Astrocyte (in vitro differentiated cells and primary cell): ENCODE measurements around the gene APBB1.

Experiments used
- CTCF ChIP-seq: IDR thresholded peaks from 2 replicates; pipeline ENCODE4 v1.5.1; 2011; ENCODE audit warnings: low read depth, mild to moderate bottlenecking, inconsistent platforms, low read length, moderate library complexity; ENCODE audit not compliant: insufficient read depth
- EZH2 ChIP-seq: IDR thresholded peaks from 2 replicates; pipeline ENCODE4 v1.6.1; 2012; ENCODE audit warnings: mild to moderate bottlenecking, low read length, inconsistent platforms; ENCODE audit not compliant: insufficient read depth

DNA sequence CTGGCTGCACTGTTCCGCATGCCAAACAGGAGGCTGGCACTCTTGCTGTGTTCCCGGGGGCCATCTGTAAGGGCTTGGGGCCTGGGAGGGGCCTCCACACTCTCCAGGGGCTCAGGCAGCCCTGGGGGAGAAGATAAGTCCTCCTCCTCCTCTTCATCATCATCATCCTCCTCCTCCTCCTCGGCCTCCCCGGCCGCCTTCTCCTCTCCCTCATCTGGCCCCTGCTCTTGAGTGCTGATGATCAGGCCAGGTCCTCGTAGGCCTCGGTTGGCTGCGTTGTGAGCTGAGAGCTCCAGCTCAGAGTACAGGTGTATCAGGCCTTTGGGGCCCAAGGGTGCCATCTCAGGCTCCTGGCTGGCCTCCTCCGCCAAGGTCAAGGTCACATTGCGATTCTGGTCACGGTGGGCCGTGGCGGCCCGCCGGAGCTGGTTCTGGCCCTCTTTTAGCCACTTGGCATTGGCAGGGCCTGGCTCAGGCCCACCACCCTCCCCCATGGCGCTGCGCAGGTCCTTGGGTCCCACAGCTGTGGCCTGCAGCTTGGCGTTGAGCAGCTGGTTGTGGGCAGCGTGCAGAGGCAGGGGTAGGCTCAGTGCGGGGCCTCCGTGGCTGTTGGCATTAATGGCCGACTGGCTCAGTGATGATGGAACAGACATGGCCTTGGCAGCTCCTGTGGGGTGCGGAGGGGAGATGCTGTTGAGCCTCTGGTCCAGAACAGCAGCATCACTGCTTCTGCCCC is 8.0 kb downstream of the APBB1 start:
- TF ChIP-seq CTCF (no peak), EZH2 (no peak)
